DMS53 (cell line): ENCODE data around the gene VAT1L.
"Not testable (repeated sequence)": the region's sequence is repeated elsewhere in the genome, so short reads cannot be mapped to it uniquely, and the experiment has no call there.

Source experiments
- DNase-seq: peaks from one replicate; lab custom pipeline; 2025; lab: John Stamatoyannopoulos, UW

VAT1L gene

DNA sequence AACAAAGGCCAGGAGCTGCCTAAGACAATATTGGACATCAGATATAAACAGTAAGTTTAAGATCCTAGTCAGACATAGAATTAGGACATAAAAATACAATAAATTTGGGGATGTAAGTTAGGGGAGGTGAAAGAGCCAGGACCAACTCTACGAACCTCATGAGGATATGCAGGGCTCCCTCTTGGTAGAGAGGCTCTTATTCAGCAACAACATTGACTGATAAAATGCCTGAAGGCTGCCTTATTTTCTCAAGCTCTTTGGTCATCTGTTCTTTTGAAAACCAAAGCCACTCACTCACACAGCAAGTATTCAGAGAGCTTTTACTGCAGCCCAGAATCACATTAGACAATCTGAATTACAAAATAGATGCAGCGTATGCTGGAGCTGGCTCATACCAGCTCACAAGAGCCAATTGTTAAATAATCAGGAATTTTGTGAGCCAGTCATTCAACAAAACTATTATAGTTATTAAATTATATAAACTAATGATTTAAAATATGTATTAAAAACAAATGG, 125.4 kb downstream of the VAT1L start:
- DNase-seq, result no peak

DNA sequence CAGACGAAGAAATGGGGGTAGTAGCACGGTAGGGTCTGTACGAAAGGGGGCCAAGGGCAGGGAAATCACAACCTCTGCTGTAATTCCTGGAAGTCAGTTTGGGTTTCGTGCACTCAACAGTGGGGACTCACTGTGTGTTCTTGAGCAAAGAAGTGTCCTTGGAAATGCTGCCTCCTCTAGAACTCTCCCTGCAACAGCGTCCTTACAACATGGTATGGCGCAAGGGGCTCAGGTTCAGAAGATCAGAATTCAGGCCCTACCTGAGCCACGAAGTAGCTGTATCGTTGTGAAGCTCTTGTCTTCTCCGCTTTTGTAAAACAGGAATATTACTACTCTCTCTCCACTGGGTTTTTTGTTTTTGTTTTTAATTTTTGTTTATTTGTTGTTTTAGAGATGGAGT, 127.7 kb downstream of the VAT1L start:
- no peak for DNase-seq

DNA sequence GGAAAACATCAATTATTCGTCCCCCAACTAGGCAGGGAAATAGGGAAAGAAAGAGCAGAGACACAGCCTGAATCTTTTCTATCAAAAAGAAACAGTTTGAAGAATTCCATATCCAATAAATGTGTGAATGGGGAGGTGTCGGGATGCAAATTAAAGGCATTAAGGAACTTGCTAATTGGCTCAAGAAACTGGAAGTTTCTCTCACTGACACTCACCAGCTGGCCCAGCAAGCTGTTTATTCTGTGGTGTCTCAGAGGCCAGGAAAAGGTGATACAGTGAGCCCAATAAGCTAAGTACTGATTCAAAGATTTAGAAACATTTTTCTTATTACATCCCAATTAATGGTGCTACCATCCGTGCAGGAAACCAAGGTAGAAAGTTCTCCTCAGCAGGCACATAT, 129.6 kb downstream of the VAT1L start:
- no peak for DNase-seq

- DNase-seq, result no peak
Observed at GRCh38 chr16:77918809-77919707, 130.7 kb downstream of the VAT1L start.

GRCh38 chr16:77919761-77920415, 131.5 kb downstream of the VAT1L start:
- DNase-seq, result no peak

- no peak for DNase-seq
Observed at GRCh38 chr16:77920984-77921383, 132.6 kb downstream of the VAT1L start.

DNA sequence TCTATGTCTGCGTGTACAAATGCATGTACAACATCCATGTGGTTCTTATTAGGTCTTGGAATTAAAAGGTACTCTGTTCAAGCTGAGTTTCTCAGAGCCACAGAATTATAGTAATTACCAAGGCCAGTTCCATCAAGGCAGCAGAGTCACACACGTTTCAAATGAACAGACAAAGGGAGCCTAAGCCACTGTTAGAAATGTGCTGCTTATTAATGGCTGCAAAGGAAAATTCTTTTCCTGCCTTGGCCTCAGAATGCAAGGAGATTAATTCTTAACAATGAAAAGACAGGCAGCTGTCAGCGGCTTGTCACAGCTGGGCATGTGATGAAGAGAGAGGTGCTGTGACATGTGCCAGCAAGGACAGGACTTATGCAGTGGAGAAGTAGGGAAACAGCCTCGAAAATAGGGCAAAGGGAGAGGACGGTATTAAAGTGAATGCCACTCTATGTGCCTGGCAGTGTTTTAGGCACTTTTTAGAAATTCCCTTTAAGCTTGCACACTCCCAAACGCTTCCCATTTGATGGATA, 133.9 kb downstream of the VAT1L start:
- no peak for DNase-seq

- DNase-seq, result no peak
Observed at GRCh38 chr16:77925531-77925930, 137.2 kb downstream of the VAT1L start.

DNA sequence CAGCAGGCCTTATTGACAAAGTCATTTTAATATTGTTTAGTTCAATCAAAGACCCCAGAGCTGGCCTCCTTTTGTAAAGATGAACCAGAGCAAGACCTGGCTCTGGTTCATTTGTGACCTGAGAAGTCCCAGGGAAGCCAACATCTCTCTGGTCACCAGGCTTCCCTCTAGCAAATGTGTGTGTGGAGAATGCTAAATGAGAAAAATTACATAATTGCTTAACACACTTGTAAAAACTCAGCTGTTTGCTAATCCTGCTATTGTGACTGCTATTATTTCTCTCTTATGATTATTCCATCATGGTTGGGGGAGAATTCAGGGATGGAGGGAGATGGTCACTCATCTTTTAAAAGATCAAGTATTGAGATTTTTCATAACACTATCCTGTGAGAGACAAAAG, 139.7 kb downstream of the VAT1L start:
- no peak for DNase-seq

DNA sequence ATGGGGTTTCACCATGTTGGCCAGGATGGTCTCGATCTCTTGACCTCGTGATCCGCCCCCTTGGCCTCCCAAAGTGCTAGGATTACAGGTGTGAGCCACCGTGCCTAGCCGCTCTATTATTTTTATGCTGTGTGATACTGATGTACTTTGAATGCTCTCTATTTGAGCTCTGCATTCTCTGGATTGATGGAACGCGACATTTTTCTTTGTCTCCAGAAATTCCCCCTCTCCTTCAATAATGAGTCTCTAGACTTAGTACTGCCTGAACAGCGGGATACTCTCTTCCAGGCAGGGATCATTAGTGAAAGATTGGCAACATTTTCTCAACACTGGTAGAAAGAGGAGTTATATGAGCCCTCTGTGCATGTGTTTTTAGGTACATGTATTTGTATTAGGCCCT, 140.6 kb downstream of the VAT1L start:
- DNase-seq, result no peak

DNA sequence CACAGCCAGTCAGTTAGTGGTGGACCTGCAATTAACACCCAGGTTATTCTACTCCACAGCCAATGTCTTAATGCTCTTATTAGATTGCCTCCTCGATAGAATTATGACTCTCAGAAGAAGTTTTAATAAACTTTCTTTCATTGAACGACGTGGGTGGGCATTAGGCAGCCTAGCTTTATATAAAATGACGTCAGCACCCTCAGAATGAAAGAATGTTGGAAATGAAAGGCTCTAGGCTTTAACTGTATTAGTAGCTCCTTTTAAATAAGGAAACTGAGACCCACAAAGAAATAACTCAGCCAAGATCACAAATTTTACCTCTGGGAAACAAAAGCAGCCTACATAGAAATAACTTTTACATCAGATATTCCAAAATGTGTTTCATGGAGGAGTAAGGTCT, 142.7 kb downstream of the VAT1L start:
- no peak for DNase-seq

GRCh38 chr16:77937473-77938149, 149.2 kb downstream of the VAT1L start:
- DNase-seq, result no peak

- no peak for DNase-seq
Observed at GRCh38 chr16:77938913-77939312, 150.5 kb downstream of the VAT1L start.

- no peak for DNase-seq
Observed at GRCh38 chr16:77939968-77940367, 151.6 kb downstream of the VAT1L start.

GRCh38 chr16:77943801-77944200, 155.4 kb downstream of the VAT1L start:
- DNase-seq, result peak; percentile 8

GRCh38 chr16:77944631-77945030, 156.3 kb downstream of the VAT1L start:
- DNase-seq, result no peak

GRCh38 chr16:77945126-77945525, 156.8 kb downstream of the VAT1L start:
- no peak for DNase-seq

DNA sequence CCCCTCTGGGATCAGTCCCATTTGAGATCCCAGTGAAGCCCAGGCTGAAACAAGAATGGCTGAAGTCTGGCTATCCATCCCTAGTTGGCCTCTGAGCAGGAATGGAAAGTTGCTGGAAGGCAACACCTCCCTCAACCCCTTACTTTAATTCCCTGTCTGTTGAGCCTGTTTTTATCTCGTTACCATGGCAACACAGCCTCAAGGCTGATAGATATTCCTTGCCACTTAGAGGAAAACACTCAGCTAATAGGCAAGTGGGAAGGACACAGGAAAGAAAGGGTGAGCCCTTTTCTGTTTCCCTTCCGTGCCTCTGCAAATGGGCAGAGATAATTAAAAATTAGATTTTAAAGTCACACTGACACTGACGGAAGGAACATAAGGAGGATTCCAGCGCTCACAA, 158.5 kb downstream of the VAT1L start:
- no peak for DNase-seq

- DNase-seq, result not testable (repeated sequence)
Observed at GRCh38 chr16:77947590-77947989, 159.2 kb downstream of the VAT1L start.

DNA sequence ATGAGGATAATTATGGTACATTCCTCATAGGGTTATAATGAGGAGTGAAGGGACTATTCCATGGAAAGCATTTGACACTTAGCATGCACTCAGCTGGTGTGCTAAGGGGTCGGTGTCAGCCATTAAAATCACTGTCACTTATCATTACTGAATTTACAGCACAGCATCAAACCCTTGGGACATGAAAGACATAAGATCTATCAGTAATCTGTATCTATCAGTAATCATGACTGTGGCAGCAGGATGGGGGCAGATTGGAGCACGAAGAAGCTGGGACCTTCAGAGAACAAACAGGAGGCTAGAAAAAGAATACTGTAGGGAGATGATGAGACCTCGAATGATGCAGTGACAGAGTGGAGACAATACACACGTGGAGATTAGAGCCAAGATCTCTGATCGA, 160.5 kb downstream of the VAT1L start:
- no peak for DNase-seq

GRCh38 chr16:77949445-77949844, 161.1 kb downstream of the VAT1L start:
- DNase-seq, result no peak

- peak; percentile 61 for DNase-seq
Observed at GRCh38 chr16:77951788-77952187, 163.4 kb downstream of the VAT1L start.
